GM18526 (cell line): ENCODE results near the gene HIPK3.

Source experiments
- POLR2A ChIP-seq: IDR thresholded peaks from 3 replicates; pipeline ENCODE4 v1.6.1; 2011; ENCODE audit not compliant: insufficient read length; ENCODE audit errors: extremely low read depth

HIPK3 gene

GRCh38 chr11:33284818-33285217, 27.6 kb downstream of the HIPK3 start:
- no peak for TF ChIP-seq POLR2A

GRCh38 chr11:33290319-33290718, 33.1 kb downstream of the HIPK3 start:
- no peak for TF ChIP-seq POLR2A

GRCh38 chr11:33291004-33291777, 34.0 kb downstream of the HIPK3 start:
- TF ChIP-seq POLR2A: no peak

- no peak for TF ChIP-seq POLR2A
Measured at GRCh38 chr11:33292311-33292710, 35.1 kb downstream of the HIPK3 start.

- no peak for TF ChIP-seq POLR2A
Measured at GRCh38 chr11:33294224-33294623, 37.0 kb downstream of the HIPK3 start.

GRCh38 chr11:33294797-33295196, 37.6 kb downstream of the HIPK3 start:
- no peak for TF ChIP-seq POLR2A

GRCh38 chr11:33296695-33297094, 39.5 kb downstream of the HIPK3 start:
- no peak for TF ChIP-seq POLR2A

GRCh38 chr11:33303541-33303940, 46.4 kb downstream of the HIPK3 start:
- no peak for TF ChIP-seq POLR2A

- TF ChIP-seq POLR2A: no peak
Measured at GRCh38 chr11:33307984-33308383, 50.8 kb downstream of the HIPK3 start.

- TF ChIP-seq POLR2A: no peak
Measured at GRCh38 chr11:33309118-33309517, 51.9 kb downstream of the HIPK3 start.

- TF ChIP-seq POLR2A: no peak
Measured at GRCh38 chr11:33310720-33311500, 53.7 kb downstream of the HIPK3 start.

- no peak for TF ChIP-seq POLR2A
Measured at GRCh38 chr11:33311680-33312079, 54.5 kb downstream of the HIPK3 start.

- TF ChIP-seq POLR2A: no peak
Measured at GRCh38 chr11:33315822-33316221, 58.6 kb downstream of the HIPK3 start.

GRCh38 chr11:33317662-33318061, 60.5 kb downstream of the HIPK3 start:
- no peak for TF ChIP-seq POLR2A

- no peak for TF ChIP-seq POLR2A
Measured at GRCh38 chr11:33320016-33320813, 63.0 kb downstream of the HIPK3 start.
